GM18909 (cell line): Measurements from ENCODE around the gene NFS1.
"Not testable (repeated sequence)": the region's sequence is repeated elsewhere in the genome, so short reads cannot be mapped to it uniquely, and the experiment has no call there.

ENCODE experiments used
- ATAC-seq: cut with Tn5 transposase; IDR thresholded peaks from one replicate; pipeline ENCODE4 v1.9.1; 2021; ENCODE audit warnings: mild to moderate bottlenecking; ENCODE audit not compliant: unreplicated experiment, poor library complexity

Gene NFS1

GRCh38 chr20:35685368-35685767 lies 13.8 kb downstream of the NFS1 start:
- not testable (repeated sequence) for ATAC-seq

- no peak for ATAC-seq
Measured at GRCh38 chr20:35681960-35682359, 17.2 kb downstream of the NFS1 start.

GRCh38 chr20:35680452-35681183 lies 18.5 kb downstream of the NFS1 start:
- ATAC-seq: no peak

GRCh38 chr20:35674921-35675320 lies 24.2 kb downstream of the NFS1 start:
- ATAC-seq: no peak

GRCh38 chr20:35673884-35674283 lies 25.3 kb downstream of the NFS1 start:
- no peak for ATAC-seq

- ATAC-seq: no peak
Measured at GRCh38 chr20:35669681-35670080, 29.5 kb downstream of the NFS1 start.

- ATAC-seq: no peak
Measured at GRCh38 chr20:35669221-35669620, 29.9 kb downstream of the NFS1 start.

GRCh38 chr20:35665949-35666288 lies 33.2 kb downstream of the NFS1 start:
- ATAC-seq: no peak

- peak; percentile 77 for ATAC-seq
Measured at GRCh38 chr20:35664466-35665206, 34.5 kb downstream of the NFS1 start, which contains the start of the genes CPNE1 and RBM12. Gene CPNE1 (minus strand): TSS chr20:35664900. CDS start chr20:35632923, 31,977 bp downstream. Gene RBM12 (minus strand): TSS chr20:35664900. CDS start chr20:35655322, 9,578 bp downstream.

GRCh38 chr20:35663516-35664465 lies 35.4 kb downstream of the NFS1 start:
- ATAC-seq: peak; percentile 25

- no peak for ATAC-seq
Measured at GRCh38 chr20:35662551-35662950, 36.6 kb downstream of the NFS1 start.

GRCh38 chr20:35661908-35662307 lies 37.2 kb downstream of the NFS1 start:
- no peak for ATAC-seq

- no peak for ATAC-seq
Measured at GRCh38 chr20:35661053-35661452, 38.1 kb downstream of the NFS1 start.

GRCh38 chr20:35660122-35660937 lies 38.8 kb downstream of the NFS1 start:
- no peak for ATAC-seq

GRCh38 chr20:35657271-35657670 lies 41.9 kb downstream of the NFS1 start:
- no peak for ATAC-seq

GRCh38 chr20:35654415-35654814 lies 44.7 kb downstream of the NFS1 start:
- no peak for ATAC-seq

GRCh38 chr20:35653893-35654292 lies 45.3 kb downstream of the NFS1 start:
- ATAC-seq: no peak

GRCh38 chr20:35653430-35653734 lies 45.8 kb downstream of the NFS1 start:
- no peak for ATAC-seq

GRCh38 chr20:35652641-35653429 lies 46.3 kb downstream of the NFS1 start:
- no peak for ATAC-seq
